PC-9 (cell line): ENCODE data around the gene KRTAP4-4.

Experiments used
- EZH2 ChIP-seq: fragments of 200-600 bp; sonication (generic); IDR thresholded peaks from 2 replicates; pipeline ENCODE4 v1.8.0; 2017; ENCODE audit warnings: antibody characterized with exemption, low read depth
- TF ChIP-seq, protein P1 (sequence below): fragments of 200-600 bp; sonication (generic); conservative IDR thresholded peaks from 2 replicates; pipeline ENCODE4 v1.6.1; 2017; ENCODE audit warnings: mixed run types, antibody characterized with exemption, mild to moderate bottlenecking, moderate library complexity

DNA sequence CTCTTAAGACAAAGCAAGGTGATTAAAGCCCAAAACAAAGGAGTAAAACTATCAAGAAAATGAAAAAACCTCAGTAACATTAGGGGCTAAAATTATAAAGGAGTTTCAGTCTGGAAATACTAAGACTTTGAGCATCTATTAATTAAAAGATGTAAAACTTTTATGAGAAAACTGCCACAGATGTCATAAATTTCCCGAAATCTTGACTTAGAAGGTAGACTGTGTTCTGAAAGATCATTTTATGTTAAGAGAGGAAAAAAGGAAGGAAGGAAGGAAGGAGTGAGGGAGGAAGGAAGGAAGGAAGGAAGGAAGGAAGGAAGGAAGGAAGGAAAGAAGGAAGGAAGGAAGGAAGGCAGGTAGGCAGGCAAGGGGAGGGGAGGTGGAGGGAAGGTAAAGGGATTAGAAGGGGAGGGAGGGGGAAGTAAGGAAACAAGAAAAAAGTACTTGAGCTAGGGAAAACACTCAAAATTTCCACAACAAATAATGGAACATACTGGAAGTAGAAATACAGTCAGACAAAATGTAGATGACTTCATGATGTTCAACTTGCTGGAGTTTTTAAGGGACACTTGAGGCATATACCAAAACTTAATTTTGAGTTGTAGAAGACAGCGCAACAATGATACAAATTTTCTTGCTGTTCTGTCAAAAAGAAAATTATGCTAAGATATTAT, 12.9 kb downstream of the KRTAP4-4 start:
- TF ChIP-seq, protein P1, sequence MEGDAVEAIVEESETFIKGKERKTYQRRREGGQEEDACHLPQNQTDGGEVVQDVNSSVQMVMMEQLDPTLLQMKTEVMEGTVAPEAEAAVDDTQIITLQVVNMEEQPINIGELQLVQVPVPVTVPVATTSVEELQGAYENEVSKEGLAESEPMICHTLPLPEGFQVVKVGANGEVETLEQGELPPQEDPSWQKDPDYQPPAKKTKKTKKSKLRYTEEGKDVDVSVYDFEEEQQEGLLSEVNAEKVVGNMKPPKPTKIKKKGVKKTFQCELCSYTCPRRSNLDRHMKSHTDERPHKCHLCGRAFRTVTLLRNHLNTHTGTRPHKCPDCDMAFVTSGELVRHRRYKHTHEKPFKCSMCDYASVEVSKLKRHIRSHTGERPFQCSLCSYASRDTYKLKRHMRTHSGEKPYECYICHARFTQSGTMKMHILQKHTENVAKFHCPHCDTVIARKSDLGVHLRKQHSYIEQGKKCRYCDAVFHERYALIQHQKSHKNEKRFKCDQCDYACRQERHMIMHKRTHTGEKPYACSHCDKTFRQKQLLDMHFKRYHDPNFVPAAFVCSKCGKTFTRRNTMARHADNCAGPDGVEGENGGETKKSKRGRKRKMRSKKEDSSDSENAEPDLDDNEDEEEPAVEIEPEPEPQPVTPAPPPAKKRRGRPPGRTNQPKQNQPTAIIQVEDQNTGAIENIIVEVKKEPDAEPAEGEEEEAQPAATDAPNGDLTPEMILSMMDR: no peak
- no peak for TF ChIP-seq EZH2
